Stimulated activated CD4-positive, alpha-beta T cell treated with anti-CD3 and anti-CD28 coated beads, Interleukin-12 subunit alpha, Interleukin-12 subunit beta, amount 100 ng/mL, for 4 hours (primary cell): Measurements from ENCODE around the gene PTPRD.

Source experiments
- DNase-seq: peaks from one replicate; pipeline ENCODE4 v3.0.0-alpha.2; 2020

PTPRD gene

GRCh38 chr9:8391132-8391531 lies 2221.7 kb downstream of the PTPRD start:
- no peak for DNase-seq

DNA sequence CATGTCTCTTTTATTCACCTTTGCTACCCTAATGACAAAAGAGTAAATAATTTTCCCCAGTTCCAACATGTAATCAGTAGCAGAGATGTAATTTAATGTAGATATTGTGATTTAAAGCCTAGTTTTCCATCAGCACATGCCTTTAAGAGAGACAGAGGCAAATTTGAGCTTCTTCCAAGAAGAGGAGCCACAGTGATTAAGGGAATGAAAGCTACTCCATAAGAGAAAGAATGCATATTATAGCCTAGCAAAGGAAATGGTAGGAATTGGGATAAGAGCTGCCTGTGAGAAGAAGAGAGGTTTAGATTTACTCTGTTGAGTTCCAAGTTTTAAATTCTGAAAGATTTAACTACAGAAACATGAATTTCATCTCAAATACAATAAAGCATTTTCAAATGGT lies 2222.2 kb downstream of the PTPRD start:
- DNase-seq: no peak

GRCh38 chr9:8389531-8389930 lies 2223.3 kb downstream of the PTPRD start:
- no peak for DNase-seq

DNA sequence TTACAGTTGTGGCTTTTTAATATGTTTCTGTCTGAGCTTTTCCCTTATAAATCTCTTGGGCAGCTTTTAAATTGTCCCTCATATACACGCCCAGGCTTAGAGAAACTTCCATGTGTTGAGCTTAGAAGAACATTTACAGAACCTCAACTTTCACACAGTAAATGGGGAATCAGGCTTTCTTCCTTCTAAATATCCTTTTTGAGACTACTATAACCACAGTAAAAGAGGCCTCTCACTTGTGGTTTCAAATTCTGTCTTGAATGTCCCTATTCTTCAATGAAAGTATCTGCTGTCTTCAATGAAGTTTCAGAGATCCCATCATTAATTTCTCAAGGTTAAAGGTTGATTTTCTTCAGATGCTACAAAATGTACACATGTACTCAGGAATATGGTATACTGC lies 2224.7 kb downstream of the PTPRD start:
- DNase-seq: no peak

- DNase-seq: no peak
Measured at GRCh38 chr9:8384091-8384490, 2228.7 kb downstream of the PTPRD start.

- no peak for DNase-seq
Measured at GRCh38 chr9:8382777-8383527, 2229.8 kb downstream of the PTPRD start.

DNA sequence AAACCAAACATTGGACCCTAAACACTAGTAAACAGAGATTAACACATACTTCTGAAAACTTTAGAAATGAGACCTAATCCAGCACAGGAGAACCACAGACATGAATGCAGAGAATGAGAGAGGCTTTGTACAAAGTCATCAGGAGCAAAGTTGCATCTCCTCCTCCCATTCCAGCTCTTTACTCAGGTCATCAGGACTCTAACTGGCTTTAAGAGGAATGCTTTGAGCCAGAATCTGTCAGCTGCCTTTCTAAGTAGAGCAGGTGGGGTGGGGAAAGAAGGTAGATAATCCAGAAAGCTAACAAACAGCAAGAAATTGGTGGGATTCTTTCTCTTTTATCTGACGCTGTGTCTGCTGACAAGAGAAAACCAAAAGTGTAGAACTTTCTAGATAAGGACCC lies 2230.5 kb downstream of the PTPRD start:
- no peak for DNase-seq

DNA sequence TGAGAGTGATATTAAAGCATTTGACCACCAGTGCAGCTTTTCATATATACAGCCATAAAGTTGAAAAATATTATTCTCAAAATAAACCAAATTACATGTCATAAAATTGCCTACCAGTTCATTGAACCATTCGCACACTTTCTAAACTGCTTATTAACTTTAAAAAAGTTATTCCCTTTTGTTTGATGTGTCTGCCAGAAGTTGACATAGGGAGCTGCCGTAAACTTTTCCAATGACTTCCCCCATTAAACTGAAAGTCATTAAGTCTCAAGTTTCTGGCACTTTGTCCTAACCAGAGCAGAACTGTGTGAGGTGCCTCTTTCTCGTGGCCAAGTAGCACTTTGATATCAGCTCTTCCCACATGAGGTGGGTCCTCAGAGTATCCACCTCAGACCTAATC lies 2231.2 kb downstream of the PTPRD start:
- no peak for DNase-seq

DNA sequence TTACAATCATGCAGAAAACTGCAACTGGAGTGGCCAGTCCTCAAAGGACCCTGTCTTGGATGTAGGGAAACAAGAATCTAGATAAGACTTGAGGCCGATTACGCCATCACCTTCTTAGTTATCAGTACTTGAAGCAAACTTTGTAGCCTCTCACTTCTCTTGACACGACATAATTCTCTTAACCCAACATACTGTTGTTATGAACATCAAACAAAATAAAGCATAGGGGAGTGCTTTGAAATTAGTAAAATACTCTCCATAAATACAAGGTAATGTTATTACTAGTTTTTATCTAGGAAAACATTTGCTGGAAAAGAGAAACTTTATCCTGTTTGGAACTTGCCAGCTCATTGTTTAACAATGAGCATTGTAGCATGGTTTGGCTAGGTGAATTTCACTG lies 2238.3 kb downstream of the PTPRD start:
- DNase-seq: no peak

- no peak for DNase-seq
Measured at GRCh38 chr9:8371686-8372085, 2241.1 kb downstream of the PTPRD start.

DNA sequence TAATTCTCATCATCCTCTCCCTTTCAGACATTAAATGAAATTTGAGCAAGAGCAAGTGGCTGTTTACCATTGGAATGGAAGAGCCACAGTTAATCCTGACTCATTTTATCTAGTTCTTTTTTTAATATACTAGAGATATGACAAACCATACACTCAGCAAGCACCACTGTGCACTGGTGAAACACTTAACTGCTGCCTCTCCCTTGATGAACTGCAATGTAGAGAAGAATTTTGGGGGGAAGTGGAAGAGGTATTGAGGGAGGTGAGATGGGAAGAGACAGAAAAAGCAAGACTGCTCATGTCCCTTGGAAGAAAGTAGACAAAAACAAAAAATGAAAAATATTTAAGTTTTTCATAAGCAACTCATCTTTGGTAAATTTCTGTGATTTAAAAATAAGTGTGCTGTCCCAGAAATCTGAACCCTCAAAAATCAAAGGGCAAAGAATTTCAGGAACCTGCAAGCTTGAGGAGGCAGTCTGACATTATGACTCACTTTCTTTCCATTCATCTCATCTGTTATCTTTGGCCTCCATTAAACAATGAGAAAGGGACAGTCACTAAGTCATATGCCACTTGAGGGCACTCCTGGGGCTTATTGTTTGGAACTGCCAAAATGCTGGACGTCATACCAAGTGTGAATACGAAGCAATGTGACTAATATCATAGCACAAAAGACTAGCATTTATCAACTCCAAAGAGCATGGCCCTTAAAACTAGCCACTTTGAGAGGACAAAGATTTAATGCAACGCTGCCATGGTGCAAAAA lies 2246.5 kb downstream of the PTPRD start:
- DNase-seq: no peak

GRCh38 chr9:8365466-8366160 lies 2247.2 kb downstream of the PTPRD start:
- no peak for DNase-seq

DNA sequence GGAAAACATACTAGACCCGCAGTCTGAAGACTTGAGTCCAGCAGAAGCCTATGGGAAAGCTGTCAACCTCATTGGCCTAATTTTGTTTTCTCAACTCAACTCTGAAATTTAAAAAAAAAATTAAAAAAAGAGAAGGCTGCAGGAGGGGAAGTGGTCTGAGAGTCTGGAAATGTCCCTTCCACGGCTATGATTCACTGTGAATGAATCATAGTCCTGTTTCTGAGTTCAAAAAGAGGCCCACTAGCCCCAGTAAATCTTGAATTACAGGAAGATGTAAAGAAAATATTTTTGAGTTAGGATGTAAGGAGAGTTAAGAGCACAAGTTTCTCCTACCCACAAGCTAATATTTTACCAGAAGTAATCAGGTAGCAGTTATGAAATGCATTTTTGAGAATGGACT lies 2247.8 kb downstream of the PTPRD start:
- DNase-seq: no peak

- no peak for DNase-seq
Measured at GRCh38 chr9:8364026-8364752, 2248.6 kb downstream of the PTPRD start.

GRCh38 chr9:8362250-8362649 lies 2250.6 kb downstream of the PTPRD start:
- DNase-seq: no peak

DNA sequence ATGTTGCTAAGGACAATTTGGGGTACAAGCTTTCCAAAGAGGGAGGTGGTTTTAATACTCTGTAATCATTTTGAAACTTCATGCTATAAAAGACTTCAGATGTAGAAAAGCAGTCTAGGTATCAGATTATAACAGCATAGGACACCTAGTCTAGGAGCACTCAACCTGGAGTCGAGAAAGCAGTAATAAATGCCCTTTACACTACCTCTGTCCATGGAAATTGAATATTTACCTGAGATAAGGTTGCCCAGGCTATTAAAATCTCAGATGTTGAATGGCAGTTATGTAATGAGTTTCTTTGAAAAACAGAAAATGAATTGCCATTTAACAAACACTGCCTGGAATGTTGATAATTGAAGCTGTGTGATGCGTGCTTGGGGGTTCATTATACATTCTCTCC lies 2251.4 kb downstream of the PTPRD start:
- DNase-seq: no peak

DNA sequence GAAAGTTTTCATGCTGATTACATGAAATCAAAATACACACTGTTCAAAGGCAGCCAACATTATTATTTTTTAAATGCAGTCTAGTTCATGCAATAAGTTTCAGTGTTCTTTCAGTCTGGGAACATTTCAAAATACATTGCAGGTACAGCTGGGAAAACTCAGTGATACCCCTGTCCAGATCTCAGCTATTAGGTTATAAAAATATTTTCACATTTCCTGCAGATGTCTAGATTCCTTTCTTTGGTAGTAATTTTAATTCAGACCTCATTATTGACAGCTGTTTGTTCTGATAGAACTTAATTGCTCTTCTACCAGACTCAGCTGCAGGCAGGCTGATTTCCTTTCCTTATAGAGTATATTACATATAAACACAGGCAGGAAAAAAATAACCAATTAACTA lies 2256.4 kb downstream of the PTPRD start:
- no peak for DNase-seq

DNA sequence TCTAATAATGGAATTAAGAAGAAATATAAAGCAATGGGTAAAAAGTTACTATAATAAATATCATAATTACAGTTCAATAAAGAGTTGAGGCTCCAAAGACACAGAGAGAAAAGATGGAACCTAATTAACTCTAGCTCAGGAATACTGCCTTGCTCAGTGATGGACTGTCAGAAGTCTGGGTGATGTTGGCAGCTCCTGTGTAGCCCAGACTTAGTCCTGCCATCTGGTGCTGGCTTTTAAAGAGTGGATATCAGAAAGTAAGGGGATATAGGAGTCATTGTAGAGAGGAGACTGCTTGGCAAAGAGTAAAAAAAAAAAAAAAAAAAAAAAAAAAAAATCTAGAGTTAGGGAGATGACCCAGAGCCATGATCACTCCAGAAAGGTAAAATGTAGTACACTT lies 2261.4 kb downstream of the PTPRD start:
- DNase-seq: no peak

DNA sequence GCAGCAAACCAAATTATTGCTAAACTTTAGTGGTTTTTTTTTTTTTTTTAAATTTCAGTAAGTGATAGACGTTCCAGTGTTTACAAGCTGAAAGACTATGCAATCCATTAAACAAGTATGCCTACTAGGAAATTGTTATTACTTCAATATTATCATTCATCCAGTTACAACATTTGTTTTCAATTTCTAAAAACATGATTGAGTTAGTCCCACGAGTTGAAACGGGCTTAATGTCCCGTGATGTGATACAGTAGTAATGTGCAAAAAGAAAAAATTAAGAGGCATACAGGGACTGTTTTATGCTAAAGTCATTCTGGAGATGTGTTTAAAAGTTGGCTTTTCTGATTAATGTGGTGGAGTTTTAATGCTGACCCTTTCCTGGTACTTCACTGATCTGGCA lies 2262.9 kb downstream of the PTPRD start:
- no peak for DNase-seq

- no peak for DNase-seq
Measured at GRCh38 chr9:8349376-8349775, 2263.4 kb downstream of the PTPRD start.

- no peak for DNase-seq
Measured at GRCh38 chr9:8348756-8349155, 2264.0 kb downstream of the PTPRD start.

DNA sequence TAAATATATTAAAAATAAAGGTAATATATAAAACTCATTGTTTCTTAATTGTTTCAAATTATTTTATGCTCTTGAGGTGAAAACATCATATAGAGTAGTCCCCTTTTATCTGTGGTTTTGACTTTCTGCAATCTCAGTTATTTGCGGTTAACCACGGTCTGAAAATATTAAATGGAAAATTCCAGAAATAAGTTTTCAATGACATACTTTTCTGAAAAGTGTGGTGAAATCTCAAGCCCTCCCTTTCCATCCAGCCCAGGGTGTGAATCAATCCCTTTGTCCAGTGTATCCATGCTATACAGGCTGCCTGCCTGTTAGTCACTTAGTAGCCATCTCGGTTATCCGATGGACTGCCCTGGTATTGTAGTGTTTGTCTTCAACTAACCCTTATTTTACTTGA lies 2266.5 kb downstream of the PTPRD start:
- no peak for DNase-seq

DNA sequence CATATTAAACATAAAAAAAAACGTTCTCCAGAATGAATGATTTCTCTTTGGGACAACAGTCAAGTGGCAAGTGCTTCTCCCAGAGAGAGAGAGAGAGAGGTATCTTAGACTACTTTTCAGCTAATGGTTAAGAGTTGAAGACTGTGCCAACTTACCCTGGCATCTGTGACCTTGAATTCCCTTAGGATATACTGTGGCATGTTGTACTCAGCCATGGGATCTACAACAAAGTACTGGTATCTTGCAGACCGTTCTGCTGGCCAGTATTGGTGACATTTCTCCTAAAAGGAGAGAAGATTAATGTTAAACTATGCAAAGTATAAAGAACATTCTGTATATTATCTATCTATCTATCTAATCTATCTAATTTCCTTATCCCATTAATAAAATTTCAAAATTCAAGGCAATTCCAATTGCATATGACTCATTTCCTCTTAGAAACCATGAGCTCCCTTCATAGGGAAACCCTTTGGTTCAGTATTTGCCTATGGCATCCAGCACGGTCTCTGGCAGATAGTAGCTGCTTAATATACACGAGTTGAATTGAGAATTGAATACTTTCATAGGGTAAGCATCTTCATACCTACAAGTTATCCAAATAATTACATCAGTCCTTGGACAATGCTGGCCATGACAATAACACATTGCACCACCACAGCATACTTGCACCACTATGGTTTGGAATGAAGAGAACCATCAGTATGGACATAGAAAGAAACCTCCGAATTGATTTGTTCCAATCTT lies 2273.9 kb downstream of the PTPRD start:
- no peak for DNase-seq
